HG03108 (cell line): ENCODE results near the gene APAF1.

Experiments used
- ATAC-seq: cut with Tn5 transposase; IDR thresholded peaks from one replicate; pipeline ENCODE4 v1.9.1; 2021; ENCODE audit warnings: moderate library complexity; ENCODE audit not compliant: unreplicated experiment

The APAF1 gene

GRCh38 chr12:98725476-98726247 is 80.6 kb downstream of the APAF1 start:
- ATAC-seq, result peak; percentile 64

DNA sequence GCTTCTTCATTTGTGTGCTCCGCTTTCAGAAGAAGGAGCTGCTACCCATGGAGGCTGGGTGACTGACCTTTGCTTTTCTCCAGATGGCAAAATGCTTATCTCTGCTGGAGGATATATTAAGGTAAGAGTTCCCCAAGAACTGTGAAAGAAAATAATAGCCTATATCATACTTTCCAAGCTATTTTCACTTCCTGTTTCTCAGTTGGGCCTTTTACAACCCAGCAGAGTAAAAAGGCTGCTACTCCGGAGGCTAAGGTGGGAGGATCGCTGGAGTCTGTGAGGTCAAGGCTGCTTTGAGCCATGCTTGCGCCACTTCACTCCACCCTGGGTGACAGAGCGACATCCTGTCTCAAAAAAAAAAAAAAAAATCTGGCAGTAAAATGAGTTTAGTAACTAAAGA is 82.1 kb downstream of the APAF1 start:
- ATAC-seq, result no peak

DNA sequence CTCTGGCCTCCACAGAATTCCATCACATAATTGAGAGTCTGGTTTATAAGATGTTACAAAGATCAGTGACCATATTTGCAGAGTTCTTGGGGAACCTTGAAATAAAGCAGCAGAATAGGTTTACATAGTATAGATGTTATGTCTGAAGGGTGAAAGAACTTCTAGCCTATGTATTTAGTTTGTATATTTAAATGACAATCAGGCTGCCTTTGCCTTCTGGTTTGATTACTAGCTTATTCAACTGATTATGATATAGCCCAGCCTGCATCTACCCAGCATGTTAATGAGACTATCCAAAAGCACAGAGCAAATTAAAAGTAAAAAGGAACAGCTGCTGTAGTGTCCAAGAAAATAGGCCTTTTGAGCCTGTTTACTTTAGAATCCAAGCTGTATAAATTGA is 85.3 kb downstream of the APAF1 start:
- ATAC-seq, result no peak

DNA sequence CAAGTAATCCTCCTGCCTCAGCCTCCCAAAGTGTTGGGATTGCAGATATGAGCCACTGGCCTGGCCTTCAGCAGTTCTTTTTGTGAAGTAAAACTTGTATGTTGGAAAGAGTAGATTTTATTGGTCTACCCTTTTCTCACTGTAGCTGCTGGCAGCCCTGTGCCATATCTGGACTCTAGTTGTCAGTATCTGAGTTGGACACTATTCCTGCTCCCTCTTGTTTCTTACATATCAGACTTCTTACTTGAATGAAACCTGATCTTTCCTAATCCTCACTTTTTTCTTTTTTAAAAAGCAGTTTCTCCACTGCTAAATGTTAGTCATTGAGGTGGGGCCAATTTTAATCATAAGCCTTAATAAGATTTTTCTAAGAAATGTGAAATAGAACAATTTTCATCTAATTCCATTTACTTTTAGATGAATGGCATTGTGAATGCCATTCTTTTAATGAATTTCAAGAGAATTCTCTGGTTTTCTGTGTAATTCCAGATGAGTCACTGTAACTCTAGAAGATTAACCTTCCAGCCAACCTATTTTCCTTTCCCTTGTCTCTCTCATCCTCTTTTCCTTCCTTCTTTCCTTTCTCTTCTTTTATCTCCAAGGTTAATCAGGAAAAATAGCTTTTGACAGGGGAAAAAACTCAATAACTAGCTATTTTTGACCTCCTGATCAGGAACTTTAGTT is 88.7 kb downstream of the APAF1 start:
- ATAC-seq, result no peak

DNA sequence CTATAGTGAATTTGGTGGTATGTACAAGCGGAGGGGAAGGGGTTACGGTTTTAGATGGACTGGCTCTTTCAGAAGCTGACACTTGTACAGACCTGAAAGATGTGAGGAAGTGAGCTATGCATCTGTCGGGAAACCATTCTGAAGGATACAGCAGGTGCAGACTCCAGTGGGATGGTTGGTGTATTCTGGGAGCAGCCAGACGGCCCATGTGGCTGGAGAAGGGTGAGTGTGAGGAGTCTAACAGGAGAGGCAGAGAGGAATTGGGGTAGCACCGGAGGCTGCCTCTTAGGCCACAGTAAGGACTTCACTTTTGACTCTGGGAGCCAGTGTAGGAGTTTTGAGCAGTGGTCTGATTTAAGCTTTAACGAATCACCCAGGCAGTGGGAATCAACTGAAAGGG is 90.7 kb downstream of the APAF1 start:
- no peak for ATAC-seq

DNA sequence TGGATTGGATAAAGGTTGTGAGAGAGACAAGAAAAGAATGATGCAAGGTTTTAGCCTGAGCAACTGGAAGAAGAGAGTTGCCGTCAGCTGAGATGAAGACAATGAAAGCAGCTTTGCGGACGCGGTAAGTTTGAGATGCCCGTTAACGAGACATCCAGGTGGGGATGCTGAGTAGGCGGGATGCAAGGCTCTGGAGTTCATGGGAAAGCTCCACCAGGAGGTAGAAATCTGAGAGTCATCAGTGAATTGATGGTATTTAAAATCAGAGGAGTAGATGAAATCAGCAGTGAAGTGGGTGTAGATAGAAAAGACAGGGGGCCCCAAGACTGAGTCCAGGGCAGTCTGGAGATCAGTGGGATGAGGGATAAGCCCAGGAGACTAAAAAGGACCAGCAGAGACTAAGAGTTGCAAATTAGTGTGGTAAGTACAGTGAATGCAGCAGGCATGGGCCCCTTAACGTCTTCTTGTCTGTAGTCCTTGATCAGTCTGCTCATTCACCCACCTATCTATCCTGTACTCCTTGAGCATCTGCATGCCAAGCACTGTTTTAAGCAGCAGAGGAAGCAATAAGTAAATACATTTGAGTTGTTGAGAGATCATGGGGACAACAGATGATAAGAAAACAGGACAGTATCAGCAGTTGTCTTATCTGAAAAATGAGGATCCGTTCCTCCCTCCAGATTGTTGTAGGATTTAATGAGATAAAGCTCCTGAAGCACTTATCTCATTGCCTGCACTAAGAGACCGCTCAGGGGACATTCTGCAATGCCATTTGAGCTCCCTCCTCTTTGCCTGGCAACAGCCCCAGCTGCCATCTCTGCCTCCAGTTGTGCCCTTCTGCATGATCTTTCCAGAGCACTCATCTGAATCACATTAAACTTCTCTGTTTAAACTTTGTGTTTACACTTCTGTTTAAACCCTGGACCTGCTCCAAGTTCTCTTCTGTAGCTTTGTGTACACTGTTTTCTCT is 91.5 kb downstream of the APAF1 start:
- ATAC-seq, result no peak

DNA sequence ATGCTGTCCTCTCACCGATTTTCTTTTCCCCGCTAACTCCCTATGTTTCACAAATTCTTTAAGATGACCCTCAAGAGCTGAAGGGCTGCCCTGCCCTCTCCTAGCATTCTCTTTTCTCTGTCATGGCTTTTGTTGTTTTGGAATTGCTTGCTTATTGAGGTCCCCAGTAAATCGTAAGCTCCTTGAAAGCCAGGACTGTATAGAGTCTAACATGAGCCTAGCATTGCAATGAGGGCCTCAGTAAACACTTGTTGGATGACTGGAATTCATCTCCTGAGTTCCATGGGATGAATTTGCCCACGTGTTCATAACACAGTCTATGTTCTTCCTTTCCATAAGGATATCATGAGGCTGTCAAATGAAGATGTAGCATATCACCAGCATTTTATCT is 92.2 kb downstream of the APAF1 start:
- ATAC-seq, result no peak

DNA sequence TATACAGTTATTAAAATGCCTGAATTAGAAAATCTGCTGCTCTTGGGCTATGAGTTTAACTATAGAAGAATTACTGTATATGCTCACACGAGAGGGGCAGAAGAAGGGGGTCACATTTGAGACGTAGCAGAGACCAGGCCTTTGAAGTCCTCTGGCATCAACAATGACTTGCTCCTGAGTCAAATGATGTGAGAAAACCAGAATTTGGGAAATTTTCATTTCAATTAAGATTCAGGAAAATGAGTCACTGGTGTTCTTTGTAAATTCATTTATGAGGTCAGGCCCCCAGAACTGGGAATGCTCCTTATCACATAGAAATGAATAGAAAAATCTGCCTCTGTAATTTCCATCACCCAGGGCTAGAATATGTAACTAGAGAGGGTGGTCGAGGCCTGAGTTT is 92.9 kb downstream of the APAF1 start:
- no peak for ATAC-seq

- ATAC-seq, result no peak
Measured at GRCh38 chr12:98738539-98738938, 93.4 kb downstream of the APAF1 start.

- no peak for ATAC-seq
Measured at GRCh38 chr12:98740751-98741150, 95.7 kb downstream of the APAF1 start.

- ATAC-seq, result no peak
Measured at GRCh38 chr12:98741196-98741555, 96.1 kb downstream of the APAF1 start.

GRCh38 chr12:98741556-98742265 is 96.6 kb downstream of the APAF1 start:
- no peak for ATAC-seq

GRCh38 chr12:98743362-98743953 is 98.4 kb downstream of the APAF1 start:
- ATAC-seq, result no peak

DNA sequence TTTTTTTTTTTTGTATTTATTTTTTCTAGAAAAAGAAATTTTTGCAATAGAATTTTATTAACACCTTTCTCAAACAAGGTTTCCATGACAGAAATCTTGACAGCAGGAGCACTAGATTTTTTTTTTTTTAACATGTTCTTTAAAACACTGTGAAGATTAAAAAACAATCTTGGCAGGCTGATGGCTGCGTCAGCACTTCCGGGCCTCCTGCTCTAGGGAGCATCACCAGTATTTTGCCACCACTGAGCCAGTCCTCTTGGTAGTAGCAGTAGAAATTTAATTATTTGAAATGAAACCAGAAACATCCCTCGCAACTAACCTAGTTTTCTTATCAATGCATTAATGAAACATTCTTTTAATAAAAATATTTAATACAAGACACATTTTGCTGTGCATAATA is 99.6 kb downstream of the APAF1 start:
- ATAC-seq, result no peak

GRCh38 chr12:98745578-98746391 is 100.7 kb downstream of the APAF1 start:
- ATAC-seq, result no peak

DNA sequence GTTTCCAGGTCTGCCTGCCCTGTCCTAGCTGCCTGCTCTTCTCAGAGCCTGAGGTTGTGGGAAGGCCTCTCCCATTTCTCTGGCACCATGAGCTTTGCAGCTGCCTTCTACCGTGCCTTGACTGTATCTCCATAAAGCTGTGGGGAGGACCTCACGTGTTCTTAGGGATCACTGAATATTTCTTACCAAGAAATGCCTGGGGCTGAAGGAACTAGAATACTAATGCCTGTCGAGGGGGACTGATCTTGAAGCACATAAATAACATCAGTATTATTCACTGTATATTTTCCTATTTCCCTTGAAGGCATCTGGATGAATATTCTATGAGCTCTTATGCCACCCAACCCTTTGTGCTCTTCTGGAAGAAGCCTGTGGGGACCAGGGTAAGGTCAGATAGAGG is 103.4 kb downstream of the APAF1 start:
- ATAC-seq, result no peak

DNA sequence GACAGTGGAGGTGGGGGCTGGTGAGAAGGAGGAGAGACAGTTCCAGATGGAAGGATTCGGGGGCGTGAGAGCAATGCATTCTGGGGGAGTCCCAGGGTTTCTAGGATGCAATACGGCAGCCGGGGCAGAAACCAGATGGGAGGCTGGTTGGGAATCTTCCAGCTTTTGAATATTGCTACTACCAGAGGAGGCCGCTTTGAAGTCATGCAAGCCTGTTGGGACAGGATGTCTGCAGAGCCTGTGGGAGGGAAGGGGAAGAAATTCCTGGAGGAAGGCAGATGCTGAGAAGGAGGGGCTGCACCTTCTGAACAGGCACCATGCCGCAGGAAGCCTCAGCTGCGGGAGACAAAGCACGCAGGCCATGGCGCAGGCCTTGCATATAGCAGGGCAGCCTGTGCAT is 105.4 kb downstream of the APAF1 start:
- ATAC-seq, result no peak

DNA sequence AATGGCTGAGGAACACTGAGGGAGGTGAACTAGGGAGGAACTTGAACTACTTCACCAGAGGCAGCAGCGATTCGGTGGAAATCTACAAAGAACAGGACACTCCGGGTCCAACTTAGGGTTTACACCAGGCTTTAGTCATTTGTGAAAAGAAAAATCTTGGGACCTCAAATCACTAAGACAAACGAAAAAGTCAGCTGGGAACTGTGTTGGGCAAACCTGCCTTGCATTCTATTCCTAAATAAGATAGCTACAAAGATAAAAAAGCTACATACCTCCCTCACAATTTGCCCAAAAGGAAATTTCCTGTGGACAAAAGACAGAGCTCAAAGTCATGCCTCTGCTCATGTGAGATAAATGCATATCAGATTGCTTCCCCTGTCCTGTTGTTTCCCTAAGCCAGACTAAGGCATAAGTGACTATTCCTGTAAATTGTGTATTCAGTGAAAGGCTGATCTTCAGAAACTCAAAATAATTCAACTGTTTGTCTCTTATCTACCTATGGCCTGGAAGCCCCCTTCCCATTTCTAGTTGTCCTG is 106.6 kb downstream of the APAF1 start:
- no peak for ATAC-seq

GRCh38 chr12:98752726-98753125 is 107.6 kb downstream of the APAF1 start:
- no peak for ATAC-seq
